GM13976 (cell line): Measurements from ENCODE around the gene LGMN.
"Not testable (repeated sequence)": the region's sequence is repeated elsewhere in the genome, so short reads cannot be mapped to it uniquely, and the experiment has no call there.

Source experiments
- DNase-seq: peaks from one replicate; pipeline ENCODE4 v3.0.0; 2012; ENCODE audit warnings: low spot score
- in situ Hi-C: fragments of 300-500 bp; cut with MboI; formaldehyde crosslinking; loops from one replicate; pipeline ENCODE4 v1.12.0; 2022; ENCODE audit warnings: low sequenced_read_pairs, mixed read lengths, inconsistent platforms; ENCODE audit not compliant: unreplicated experiment
- TF ChIP-seq, protein P1 (sequence below): IDR thresholded peaks from 2 replicates; pipeline ENCODE4 v1.5.1; 2012; ENCODE audit warnings: borderline replicate concordance, mild to moderate bottlenecking; ENCODE audit not compliant: insufficient read depth; ENCODE audit errors: extremely low read depth, missing control alignments, control extremely low read depth

The LGMN gene

DNA sequence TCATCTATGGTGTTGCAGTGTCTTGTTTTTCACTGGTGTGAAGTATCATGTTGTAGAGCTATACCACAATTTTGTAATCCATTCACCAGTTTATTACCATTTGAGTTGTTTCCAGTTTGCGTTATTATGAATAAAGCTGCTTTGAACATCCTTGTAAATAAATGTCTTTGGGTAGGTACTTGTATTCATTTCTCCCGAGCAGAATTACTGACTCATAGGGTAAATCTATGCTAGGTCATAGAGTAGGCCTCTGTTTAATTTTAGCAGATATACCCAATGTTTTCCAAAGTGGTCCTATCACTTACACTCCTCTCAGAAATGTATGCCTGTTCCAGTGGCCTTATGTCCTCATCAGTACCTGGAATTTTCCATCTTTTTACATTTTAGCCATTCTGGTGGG lies 39.1 kb upstream of the LGMN start:
- in situ Hi-C loops = loop anchor here (25.0 kb wide), 1 partner anchor 200 kb away; no protein-coding TSS in a partner anchor

DNA sequence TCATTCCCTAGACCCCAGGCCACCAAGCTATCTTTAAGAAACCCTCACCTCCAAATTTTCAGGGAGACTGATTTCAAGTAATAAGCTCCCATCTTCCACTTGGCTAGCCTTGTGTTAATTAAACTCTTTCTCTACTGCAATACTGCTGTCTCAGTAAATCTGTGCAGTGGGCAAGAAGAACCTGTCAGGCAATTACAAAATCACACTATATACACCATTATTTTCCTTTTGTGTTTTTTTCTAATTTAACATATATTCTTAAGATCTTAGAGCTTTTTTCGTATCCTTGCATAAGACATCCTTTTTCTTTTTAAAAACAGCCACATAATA lies 38.0 kb upstream of the LGMN start:
- DNase-seq = no peak
- in situ Hi-C loops = loop anchor here (25.0 kb wide), 1 partner anchor 199 kb away; no protein-coding TSS in a partner anchor
- TF ChIP-seq, protein P1, sequence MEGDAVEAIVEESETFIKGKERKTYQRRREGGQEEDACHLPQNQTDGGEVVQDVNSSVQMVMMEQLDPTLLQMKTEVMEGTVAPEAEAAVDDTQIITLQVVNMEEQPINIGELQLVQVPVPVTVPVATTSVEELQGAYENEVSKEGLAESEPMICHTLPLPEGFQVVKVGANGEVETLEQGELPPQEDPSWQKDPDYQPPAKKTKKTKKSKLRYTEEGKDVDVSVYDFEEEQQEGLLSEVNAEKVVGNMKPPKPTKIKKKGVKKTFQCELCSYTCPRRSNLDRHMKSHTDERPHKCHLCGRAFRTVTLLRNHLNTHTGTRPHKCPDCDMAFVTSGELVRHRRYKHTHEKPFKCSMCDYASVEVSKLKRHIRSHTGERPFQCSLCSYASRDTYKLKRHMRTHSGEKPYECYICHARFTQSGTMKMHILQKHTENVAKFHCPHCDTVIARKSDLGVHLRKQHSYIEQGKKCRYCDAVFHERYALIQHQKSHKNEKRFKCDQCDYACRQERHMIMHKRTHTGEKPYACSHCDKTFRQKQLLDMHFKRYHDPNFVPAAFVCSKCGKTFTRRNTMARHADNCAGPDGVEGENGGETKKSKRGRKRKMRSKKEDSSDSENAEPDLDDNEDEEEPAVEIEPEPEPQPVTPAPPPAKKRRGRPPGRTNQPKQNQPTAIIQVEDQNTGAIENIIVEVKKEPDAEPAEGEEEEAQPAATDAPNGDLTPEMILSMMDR = no peak

More for the DNA sequence above, 39.1 kb upstream of the LGMN start:
- no peak for DNase-seq
- TF ChIP-seq, protein P1 = no peak

DNA sequence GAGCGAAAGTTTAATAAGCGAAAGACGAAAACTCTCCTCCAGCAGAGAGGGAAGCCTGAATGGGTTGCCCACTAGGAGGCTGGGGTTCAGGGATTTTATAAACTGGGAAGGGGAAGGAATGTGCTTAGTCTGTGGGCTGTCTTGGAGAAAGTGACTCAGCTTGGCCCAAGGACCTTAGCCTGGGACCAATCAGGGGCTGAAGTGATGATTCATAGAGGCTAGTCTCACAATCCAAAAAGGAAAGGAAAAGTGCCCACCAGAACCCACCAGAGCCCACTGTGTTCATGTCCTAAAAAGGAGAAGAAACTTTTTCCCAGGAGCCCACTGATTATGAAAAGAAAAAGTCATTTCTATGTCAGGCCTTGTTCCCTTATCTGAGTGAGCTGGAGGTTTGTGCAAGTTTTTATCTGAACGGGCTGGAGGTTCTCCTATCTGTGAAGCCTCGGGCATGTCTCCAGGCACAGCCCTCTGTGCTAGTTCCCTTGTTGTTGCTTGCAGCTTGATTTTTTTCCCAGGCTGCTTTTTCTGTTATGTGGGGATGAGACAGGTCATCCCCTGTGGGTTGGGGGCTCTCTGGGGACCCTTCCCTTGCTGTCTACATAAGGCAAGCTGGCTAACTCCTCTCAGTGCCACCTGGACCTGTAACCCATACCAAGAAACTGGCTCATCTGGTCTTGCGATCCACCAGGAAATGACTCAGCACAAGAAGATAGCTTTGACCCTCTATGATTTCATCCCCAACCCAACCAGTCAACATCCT lies 37.4 kb upstream of the LGMN start:
- in situ Hi-C loops = loop anchor here (25.0 kb wide), 1 partner anchor 199 kb away; no protein-coding TSS in a partner anchor
- TF ChIP-seq, protein P1 = no peak
- DNase-seq = no peak

DNA sequence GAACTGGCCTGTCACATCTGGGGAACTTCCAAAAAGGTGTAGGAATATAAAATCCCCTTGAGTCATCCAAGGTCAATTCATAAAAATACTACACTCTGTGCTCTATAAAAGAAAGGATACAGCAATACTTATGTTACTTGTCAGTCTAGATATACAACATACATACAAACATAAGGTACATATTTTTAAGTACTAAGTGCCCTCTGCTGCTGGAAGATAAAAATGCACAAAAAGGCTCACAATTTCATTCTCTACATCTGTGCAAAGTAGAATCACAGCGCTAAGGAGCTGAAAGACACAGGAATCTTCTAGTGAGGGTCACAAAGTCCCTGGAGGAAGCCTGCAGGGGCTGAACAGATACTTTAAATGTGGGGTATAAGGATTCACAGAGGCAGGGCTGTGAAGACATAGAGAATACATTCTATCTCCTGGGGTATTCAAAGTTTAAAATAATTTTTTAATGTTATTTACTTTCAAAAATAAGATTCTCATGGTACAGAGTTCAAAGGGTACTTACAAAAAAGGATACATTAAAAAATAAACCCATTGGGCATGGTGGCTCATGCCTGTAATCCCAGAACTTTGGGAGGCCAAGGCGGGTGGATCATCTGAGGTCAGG lies 35.5 kb upstream of the LGMN start:
- DNase-seq = peak; percentile 60
- TF ChIP-seq, protein P1 = peak; percentile 46
- in situ Hi-C loops = loop anchor here (5.0 to 25.0 kb wide), 2 partner anchors 67 to 197 kb away; no protein-coding TSS in a partner anchor

DNA sequence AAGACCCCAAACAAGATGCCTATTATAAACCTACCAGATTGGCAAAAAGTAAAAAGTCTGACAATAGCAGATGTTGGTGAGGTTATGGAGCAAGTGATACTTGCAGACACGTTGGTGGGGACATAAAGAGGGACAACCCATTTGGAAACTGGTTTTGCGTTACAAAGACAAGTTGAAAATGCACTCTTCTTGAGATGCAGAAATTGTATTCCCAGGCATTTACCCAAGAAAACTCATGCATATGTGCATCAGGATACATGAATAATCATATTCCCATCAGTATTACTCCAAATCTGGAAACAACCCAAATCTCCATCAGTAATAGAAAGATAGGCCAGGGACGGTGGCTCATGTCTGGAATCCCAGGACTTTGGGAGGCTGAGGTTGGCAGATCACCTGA lies 32.9 kb upstream of the LGMN start:
- no peak for DNase-seq
- in situ Hi-C loops = loop anchor here (5.0 to 25.0 kb wide), 2 partner anchors 64 to 194 kb away; no protein-coding TSS in a partner anchor
- TF ChIP-seq, protein P1 = no peak

DNA sequence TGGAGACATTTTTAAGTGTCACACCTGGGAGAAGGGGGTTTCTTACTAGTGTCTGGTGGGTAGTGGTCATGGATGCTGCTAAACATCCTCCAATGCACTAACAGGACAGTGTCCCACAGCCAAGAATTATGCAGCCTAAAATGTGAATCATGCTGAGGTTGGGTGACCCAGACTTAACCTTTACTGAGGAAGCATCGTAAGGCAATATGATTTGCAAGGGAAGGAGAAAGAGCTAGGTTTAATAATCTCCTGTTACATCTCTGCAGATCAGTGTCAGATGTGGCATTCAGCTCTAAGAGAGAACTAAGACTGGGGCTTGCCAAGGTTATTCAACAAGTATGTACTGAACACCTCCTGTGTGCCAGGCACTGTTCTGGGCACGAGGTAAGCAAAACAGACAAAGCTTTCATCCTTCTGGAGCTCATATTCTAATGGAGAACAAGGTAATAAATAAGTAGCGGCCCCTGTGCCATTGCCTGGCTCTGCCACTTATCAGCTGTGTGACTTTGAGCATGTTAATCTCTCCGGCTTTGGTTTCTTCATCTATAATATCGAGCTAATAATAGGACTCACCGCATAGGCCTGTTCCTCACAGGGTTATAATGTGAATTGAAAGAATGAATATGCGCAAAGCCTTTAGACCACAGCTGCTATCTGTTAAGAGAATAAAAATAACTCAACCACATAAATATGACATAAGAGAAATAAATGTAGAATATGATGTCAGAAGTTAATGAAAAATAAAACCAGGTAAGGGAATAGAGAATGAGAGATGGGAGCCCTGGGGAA lies 32.2 kb upstream of the LGMN start:
- TF ChIP-seq, protein P1 = no peak
- no peak for DNase-seq
- in situ Hi-C loops = loop anchor here (5.0 to 25.0 kb wide), 2 partner anchors 63 to 193 kb away; no protein-coding TSS in a partner anchor

DNA sequence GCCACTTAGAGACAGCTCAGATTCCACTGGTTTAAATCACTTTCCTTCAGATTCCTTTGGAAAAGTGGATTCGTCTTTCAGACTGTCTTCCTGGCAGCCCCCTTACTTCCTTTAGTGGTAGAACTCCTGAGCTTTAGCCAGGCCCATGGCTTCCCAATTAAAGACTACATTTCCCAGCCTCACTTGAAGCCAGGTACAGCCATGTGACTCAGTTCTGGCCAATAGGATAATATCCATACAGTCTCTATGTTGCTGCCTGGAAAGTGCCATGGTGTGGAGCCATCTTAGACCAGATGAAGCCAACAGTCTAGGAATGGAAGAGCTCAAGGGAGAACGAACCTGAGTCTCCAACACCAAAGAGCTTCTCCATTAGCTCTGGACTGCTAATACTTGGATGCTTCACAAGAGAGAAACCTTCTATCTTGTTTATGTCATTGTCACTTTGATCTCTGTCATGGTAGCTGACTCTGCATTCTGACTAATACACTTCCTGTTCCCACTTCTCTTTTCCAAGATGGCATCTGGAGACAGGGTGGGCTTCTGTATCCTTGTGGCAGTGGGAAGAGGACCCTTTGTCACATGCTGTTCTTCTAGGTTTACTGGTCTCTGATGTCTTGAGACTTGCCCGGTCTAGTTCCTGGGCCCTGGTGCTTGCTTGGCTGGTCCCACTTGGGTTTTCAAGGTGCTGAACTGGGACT lies 30.6 kb upstream of the LGMN start:
- in situ Hi-C loops = loop anchor here (25.0 kb wide), 1 partner anchor 192 kb away; no protein-coding TSS in a partner anchor
- not testable (repeated sequence) for DNase-seq

DNA sequence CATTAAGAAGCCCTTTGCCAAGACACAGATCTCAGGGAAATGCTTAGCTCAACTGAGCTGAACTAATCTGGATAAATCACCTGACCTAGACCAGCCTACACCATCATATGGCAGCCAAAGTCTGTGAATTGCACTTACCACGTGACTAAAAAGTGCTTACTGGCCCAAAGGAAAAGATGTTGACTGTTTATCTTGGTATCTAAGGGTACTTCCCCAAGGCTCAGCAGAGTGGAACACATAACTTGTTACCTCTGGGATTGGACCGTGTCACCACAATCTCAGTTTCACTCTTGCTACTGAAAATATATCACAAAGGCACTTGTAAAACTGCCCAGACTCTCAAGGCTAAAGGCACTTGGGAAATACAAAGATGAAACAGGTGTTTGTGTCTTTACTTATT lies 26.9 kb upstream of the LGMN start:
- in situ Hi-C loops = loop anchor here (25.0 kb wide), 1 partner anchor 188 kb away; no protein-coding TSS in a partner anchor
- DNase-seq = peak; percentile 54
